Activated T-helper 1 cell treated with anti-CD3 and anti-CD28 coated beads, Interleukin-2, amount 50 U/mL, for 16 hours (primary cell): Measurements from ENCODE around the gene TREH.
"Not testable (repeated sequence)": the region's sequence is repeated elsewhere in the genome, so short reads cannot be mapped to it uniquely, and the experiment has no call there.

Source experiments
- DNase-seq, 2 donors: peaks; one replicate each; pipeline ENCODE4 v3.0.0-alpha.2; 2020; ENCODE audit warnings: low read depth in 1 of 2, low spot score in 1 of 2

Gene TREH, protein sequence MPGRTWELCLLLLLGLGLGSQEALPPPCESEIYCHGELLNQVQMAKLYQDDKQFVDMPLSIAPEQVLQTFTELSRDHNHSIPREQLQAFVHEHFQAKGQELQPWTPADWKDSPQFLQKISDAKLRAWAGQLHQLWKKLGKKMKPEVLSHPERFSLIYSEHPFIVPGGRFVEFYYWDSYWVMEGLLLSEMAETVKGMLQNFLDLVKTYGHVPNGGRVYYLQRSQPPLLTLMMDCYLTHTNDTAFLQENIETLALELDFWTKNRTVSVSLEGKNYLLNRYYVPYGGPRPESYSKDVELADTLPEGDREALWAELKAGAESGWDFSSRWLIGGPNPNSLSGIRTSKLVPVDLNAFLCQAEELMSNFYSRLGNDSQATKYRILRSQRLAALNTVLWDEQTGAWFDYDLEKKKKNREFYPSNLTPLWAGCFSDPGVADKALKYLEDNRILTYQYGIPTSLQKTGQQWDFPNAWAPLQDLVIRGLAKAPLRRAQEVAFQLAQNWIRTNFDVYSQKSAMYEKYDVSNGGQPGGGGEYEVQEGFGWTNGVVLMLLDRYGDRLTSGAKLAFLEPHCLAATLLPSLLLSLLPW

GRCh38 chr11:118679483-118679882, at the start of gene TREH:
TREH (minus strand) TSS chr11:118679650; CDS start chr11:118679627, 23 bp downstream.
- DNase-seq, result no peak

DNA sequence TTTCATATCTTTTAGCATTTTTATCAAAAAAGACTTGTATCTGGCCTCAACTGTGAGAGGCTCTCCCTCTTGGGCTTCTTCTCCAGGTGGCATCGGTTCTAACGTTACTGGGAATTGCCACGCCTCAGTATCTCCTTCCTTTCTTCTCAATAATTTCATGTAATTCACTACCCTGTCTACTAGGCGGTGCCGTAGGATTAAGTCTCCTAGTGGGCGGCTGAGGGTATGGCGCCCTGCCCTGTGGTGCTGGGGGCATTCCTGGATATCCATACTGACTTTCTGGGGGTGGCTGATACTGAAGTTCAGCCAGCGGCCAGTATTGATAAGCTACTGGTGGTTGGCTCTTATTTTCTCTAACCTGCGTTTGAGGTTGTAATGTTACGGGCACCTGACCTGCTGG, 48.7 kb upstream of the TREH start:
- DNase-seq, result not testable (repeated sequence)

DNA sequence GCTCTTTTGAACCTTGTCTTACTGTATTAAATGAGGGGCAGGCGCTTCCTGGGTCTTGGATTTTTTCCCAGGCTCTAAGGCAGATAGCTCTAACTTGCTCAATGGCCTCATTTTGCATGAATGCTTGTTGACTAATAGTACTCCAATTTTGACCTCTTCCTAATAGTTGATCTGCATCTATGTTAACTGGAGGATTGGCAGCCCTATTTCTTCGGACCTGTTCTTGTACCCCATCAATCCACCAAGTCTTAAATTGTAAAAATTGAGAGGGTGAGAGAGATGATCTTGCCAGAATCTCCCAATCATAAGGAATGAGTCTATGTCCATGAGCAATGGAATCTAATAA, 48.2 kb upstream of the TREH start:
- DNase-seq, result not testable (repeated sequence)

- not testable (repeated sequence) for DNase-seq
These were observed 47.7 kb upstream of the TREH start for GRCh38 chr11:118727001-118727720.

DNA sequence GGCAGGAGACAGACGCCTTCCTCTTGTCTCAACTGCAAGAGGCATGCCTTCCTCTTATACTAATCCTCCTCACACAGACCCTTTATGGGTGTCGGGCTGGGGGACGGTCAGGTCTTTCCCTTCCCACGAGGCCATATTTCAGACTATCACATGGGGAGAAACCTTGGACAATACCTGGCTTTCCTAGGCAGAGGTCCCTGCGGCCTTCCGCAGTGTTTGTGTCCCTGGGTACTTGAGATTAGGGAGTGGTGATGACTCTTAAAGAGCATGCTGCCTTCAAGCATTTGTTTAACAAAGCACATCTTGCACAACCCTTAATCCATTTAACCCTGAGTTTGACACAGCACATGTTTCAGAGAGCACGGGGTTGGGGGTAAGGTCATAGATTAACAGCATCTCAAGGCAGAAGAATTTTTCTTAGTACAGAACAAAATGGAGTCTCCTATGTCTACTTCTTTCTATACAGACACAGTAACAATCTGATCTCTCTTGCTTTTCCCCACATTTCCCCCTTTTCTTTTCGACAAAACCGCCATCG, 42.1 kb upstream of the TREH start:
- DNase-seq, result not testable (repeated sequence)

DNA sequence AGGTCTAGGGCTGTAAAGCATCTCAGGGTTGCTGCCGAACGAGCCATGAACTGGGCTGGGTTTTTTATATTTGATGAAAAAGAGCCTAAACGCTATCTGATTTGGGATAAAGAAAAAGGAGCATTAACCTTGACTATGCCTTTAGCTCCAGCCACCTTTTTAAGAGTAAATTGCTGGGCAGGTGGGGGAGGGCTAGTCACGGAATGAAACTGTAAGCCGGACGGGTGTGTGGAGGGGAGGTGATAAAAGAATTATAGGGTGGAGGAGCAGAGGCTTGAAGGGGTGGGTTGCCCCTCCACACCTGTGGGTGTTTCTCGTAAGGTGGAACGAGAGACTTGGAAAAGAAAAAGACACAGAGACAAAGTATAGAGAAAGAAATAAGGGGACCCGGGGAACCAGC, 41.3 kb upstream of the TREH start:
- DNase-seq, result not testable (repeated sequence)

GRCh38 chr11:118720078-118720477, 40.6 kb upstream of the TREH start:
- DNase-seq, result not testable (repeated sequence)

- not testable (repeated sequence) for DNase-seq
These were observed 39.1 kb upstream of the TREH start for GRCh38 chr11:118718562-118718961.

DNA sequence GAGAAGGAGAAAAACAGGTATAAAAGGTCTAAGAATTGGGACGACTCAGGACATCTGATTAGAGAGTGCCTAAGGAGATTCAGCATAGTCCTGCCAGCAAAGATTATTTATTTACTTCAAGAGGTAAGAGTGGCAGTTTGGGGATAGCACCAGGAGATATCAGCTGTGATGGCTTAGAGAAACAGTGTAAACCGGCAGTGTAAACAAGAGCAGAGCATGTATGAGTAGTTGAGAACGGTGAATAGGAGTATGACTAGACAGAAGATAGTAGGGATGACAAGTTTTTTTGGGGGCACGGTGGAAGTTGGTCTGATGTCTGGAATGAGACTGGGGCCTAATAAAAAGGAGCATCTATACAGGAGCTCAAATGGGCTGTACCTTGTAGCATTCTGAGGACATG, 38.3 kb upstream of the TREH start:
- DNase-seq, result not testable (repeated sequence)

DNA sequence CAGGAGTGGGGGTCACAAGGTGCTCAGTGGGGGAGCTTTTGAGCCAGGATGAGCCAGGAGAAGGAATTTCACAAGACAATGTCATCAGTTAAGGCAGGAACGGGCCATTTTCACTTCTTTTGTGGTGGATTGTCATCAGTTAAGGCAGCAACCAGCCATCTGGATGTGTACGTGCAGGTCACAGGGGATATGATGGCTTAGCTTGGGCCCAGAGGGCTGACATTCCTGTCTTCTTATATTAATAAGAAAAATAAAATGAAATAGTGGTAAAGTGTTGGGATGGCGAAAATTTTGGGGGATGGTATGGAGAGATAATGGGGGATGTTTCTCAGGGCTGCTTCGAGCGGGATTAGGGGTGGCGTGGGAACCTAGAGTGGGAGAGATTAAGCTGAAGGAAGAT, 37.8 kb upstream of the TREH start:
- DNase-seq, result not testable (repeated sequence)

- DNase-seq, result no peak
These were observed 36.4 kb upstream of the TREH start for GRCh38 chr11:118715837-118716260.

DNA sequence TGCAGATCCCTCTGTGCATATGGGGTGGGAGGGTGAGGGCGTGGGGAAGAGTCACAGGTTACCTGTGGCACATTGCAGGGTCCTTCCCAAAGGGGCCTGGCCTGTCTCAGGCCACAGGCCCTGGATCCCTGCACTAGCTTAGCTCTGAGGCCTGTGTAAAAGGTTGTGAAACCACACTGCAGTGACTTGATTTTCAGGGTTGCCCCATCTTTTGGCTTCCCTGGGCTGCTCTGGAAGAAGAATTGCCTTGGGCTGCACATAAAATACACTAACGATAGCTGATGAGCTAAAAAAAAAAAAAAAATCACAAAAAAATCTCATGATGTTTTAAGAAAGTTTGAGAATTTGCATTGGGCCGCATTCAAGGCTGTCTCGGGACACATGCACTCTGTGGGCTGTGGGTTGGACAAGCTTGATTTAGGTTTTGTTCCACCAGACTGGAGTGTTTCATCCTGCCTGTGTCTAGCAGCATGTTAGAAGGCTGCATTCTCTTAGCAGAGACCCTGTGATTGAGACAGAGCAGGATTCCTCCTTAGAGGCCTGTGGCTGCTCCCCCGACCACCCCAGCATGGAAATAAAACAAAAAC, 35.9 kb upstream of the TREH start:
- DNase-seq, result no peak

GRCh38 chr11:118714816-118715215, 35.4 kb upstream of the TREH start:
- no peak for DNase-seq

GRCh38 chr11:118714416-118714815, 35.0 kb upstream of the TREH start:
- DNase-seq, result not testable (repeated sequence)

- no peak for DNase-seq
These were observed 28.8 kb upstream of the TREH start for GRCh38 chr11:118708296-118708695.

GRCh38 chr11:118706546-118706825, 27.0 kb upstream of the TREH start:
- DNase-seq, result no peak

GRCh38 chr11:118705791-118706545, 26.5 kb upstream of the TREH start:
- no peak for DNase-seq

- DNase-seq, result peak in 1 of 2 donors; percentile 24
These were observed 25.8 kb upstream of the TREH start for GRCh38 chr11:118705111-118705741.

DNA sequence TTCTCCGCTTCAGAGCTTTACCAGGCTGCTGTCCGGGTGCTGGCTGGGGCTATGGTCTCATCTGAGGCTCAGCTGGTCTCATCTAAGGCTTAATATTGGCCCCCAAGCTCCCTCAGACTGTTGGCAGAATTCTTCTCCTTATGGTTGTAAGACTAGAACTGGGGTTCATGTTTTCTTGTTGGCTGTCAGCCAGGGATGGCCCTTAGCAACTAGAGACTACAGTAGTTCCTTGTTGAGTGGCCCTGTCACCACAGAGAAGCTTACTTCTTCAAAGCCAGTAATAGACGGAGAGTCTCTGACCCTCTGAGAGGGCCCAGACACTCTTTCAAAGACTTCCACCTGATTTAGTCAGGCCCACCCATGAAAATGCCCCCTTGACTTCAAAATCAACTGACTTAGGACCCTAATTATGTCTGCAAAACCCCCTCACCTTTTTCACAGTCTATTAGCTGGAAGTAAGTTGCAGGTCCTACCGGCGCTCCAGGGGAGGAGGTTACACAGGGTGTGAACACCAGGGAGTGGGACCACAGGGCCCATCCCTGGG, 24.2 kb upstream of the TREH start:
- no peak for DNase-seq
